Stimulated activated naive CD8-positive, alpha-beta T cell treated with anti-CD3 and anti-CD28 coated beads, Interleukin-15, amount 100 ng/mL, for 72 hours (primary cell): Measurements from ENCODE around the gene ATP6V0B.
A peak's percentile ranks its signal among the peaks of the same experiment; 100 is the strongest.

Source experiments
- ATAC-seq: fragments of 150-1000 bp; cut with Tn5 transposase; 2 replicates; pipeline ENCODE4 v1.10.0; 2021; ENCODE audit warnings: mild to moderate bottlenecking, moderate library complexity
- DNase-seq, 2 donors: peaks; one replicate each; pipeline ENCODE4 v3.0.0; 2021 to 2022
- H3K27ac Mint-ChIP-seq, 2 donors: one replicate each; pipeline ENCODE4 v1.8.0; 2022; ENCODE audit warnings: mild to moderate bottlenecking in 2 of 2, mixed read lengths in 2 of 2, moderate library complexity in 2 of 2
- H3K27me3 Mint-ChIP-seq: one replicate; pipeline ENCODE4 v1.8.0; 2022; ENCODE audit warnings: mixed read lengths
- H3K4me1 Mint-ChIP-seq: one replicate; pipeline ENCODE4 v1.8.0; 2022; ENCODE audit warnings: mild to moderate bottlenecking, mixed read lengths
- H3K4me3 Mint-ChIP-seq, 2 donors: one replicate each; pipeline ENCODE4 v1.8.0; 2022; ENCODE audit warnings: mild to moderate bottlenecking in 2 of 2, mixed read lengths in 2 of 2, moderate library complexity in 1 of 2
- H3K9me3 Mint-ChIP-seq, 2 donors: one replicate each; pipeline ENCODE4 v1.8.0; 2022; ENCODE audit warnings: mixed read lengths in 2 of 2

ATP6V0B gene

GRCh38 chr1:43997295-43997999 lies 22.7 kb downstream of the ATP6V0B start:
- H3K4me3 Mint-ChIP-seq = no peak overlapping the region
- H3K27me3 Mint-ChIP-seq = no peaks in the 10 kb centered on the region
- DNase-seq (no peak), ATAC-seq (no peak)
- peaks cover 10% of the 10 kb centered on the region for H3K4me1 Mint-ChIP-seq
- H3K27ac Mint-ChIP-seq = no peak overlapping the region
- no peaks in the 10 kb centered on the region for H3K9me3 Mint-ChIP-seq

- no peaks in the 10 kb centered on the region for H3K27me3 Mint-ChIP-seq
- DNase-seq (no peak), ATAC-seq (no peak)
- H3K4me3 Mint-ChIP-seq = no peak overlapping the region
- H3K27ac Mint-ChIP-seq = no peak overlapping the region
- no peaks in the 10 kb centered on the region for H3K9me3 Mint-ChIP-seq
- peaks cover 7% of the 10 kb centered on the region for H3K4me1 Mint-ChIP-seq
Observed at GRCh38 chr1:43998000-43998378, 23.2 kb downstream of the ATP6V0B start.

GRCh38 chr1:43999455-43999854 lies 24.7 kb downstream of the ATP6V0B start:
- Mint-ChIP-seq H3K27me3 (no peaks in the 10 kb centered on the region), H3K4me3 (no peak overlapping the region)

GRCh38 chr1:44000122-44000665 lies 25.4 kb downstream of the ATP6V0B start:
- Mint-ChIP-seq H3K27me3 (no peaks in the 10 kb centered on the region), H3K9me3 (no peaks in the 10 kb centered on the region), H3K4me3 (no peak overlapping the region), H3K4me1 (no peaks in the 10 kb centered on the region), H3K27ac (peak overlapping the region in 1 of 2 donors; percentile 76)
- DNase-seq (no peak), ATAC-seq (no peak)

More at GRCh38 chr1:43999455-43999854, 24.7 kb downstream of the ATP6V0B start:
- ATAC-seq = no peak
- Mint-ChIP-seq H3K9me3 (no peaks in the 10 kb centered on the region), H3K27ac (peak overlapping the region in 1 of 2 donors; percentile 27), H3K4me1 (peaks cover 5% of the 10 kb centered on the region)
- DNase-seq = no peak

- no peak for ATAC-seq
- no peak for DNase-seq
- H3K27ac Mint-ChIP-seq = no peak overlapping the region
- peaks cover 4% of the 10 kb centered on the region for H3K4me1 Mint-ChIP-seq
- no peak overlapping the region for H3K4me3 Mint-ChIP-seq
- H3K9me3 Mint-ChIP-seq = no peaks in the 10 kb centered on the region
- no peaks in the 10 kb centered on the region for H3K27me3 Mint-ChIP-seq
Observed at GRCh38 chr1:44002165-44002564, 27.4 kb downstream of the ATP6V0B start.

GRCh38 chr1:44002606-44003157 lies 27.9 kb downstream of the ATP6V0B start:
- no peaks in the 10 kb centered on the region for H3K27me3 Mint-ChIP-seq
- H3K4me3 Mint-ChIP-seq = no peak overlapping the region
- H3K27ac Mint-ChIP-seq = no peak overlapping the region
- DNase-seq (no peak), ATAC-seq (no peak)
- H3K9me3 Mint-ChIP-seq = no peaks in the 10 kb centered on the region
- peaks cover 6% of the 10 kb centered on the region for H3K4me1 Mint-ChIP-seq

GRCh38 chr1:44008259-44008658 lies 33.5 kb downstream of the ATP6V0B start:
- DNase-seq (no peak), ATAC-seq (no peak)
- no peaks in the 10 kb centered on the region for H3K9me3 Mint-ChIP-seq
- peaks cover 17% of the 10 kb centered on the region for H3K4me1 Mint-ChIP-seq
- no peaks in the 10 kb centered on the region for H3K27me3 Mint-ChIP-seq
- H3K27ac Mint-ChIP-seq = no peak overlapping the region
- no peak overlapping the region for H3K4me3 Mint-ChIP-seq

- Mint-ChIP-seq H3K27me3 (no peaks in the 10 kb centered on the region), H3K4me3 (no peak overlapping the region), H3K4me1 (peaks cover 31% of the 10 kb centered on the region), H3K9me3 (no peaks in the 10 kb centered on the region), H3K27ac (peak overlapping the region in 1 of 2 donors; percentile 73)
- DNase-seq (no peak), ATAC-seq (no peak)
Observed at GRCh38 chr1:44010935-44011471, 36.2 kb downstream of the ATP6V0B start.

- H3K4me3 Mint-ChIP-seq = no peak overlapping the region
- ATAC-seq = no peak
- H3K27ac Mint-ChIP-seq = no peak overlapping the region
Observed at GRCh38 chr1:44012404-44012803, 37.6 kb downstream of the ATP6V0B start.

GRCh38 chr1:44012941-44013609 lies 38.3 kb downstream of the ATP6V0B start:
- ATAC-seq (peak; percentile 21), DNase-seq (no peak)
- no peak overlapping the region for H3K27ac Mint-ChIP-seq
- H3K9me3 Mint-ChIP-seq = no peaks in the 10 kb centered on the region
- H3K27me3 Mint-ChIP-seq = no peaks in the 10 kb centered on the region
- no peak overlapping the region for H3K4me3 Mint-ChIP-seq
- peaks cover 25% of the 10 kb centered on the region for H3K4me1 Mint-ChIP-seq

More at GRCh38 chr1:44012404-44012803, 37.6 kb downstream of the ATP6V0B start:
- H3K27me3 Mint-ChIP-seq = no peaks in the 10 kb centered on the region
- peaks cover 25% of the 10 kb centered on the region for H3K4me1 Mint-ChIP-seq
- H3K9me3 Mint-ChIP-seq = no peaks in the 10 kb centered on the region
- no peak for DNase-seq

- ATAC-seq (no peak), DNase-seq (no peak)
- H3K4me3 Mint-ChIP-seq = no peak overlapping the region
- no peak overlapping the region for H3K27ac Mint-ChIP-seq
- peaks cover 25% of the 10 kb centered on the region for H3K4me1 Mint-ChIP-seq
- H3K27me3 Mint-ChIP-seq = no peaks in the 10 kb centered on the region
- H3K9me3 Mint-ChIP-seq = no peaks in the 10 kb centered on the region
Observed at GRCh38 chr1:44013949-44014348, 39.2 kb downstream of the ATP6V0B start.

GRCh38 chr1:44014365-44015104 lies 39.8 kb downstream of the ATP6V0B start:
- no peak overlapping the region for H3K4me3 Mint-ChIP-seq
- ATAC-seq (no peak), DNase-seq (no peak)
- H3K4me1 Mint-ChIP-seq = peaks cover 25% of the 10 kb centered on the region
- peak overlapping the region in 1 of 2 donors; percentile 43 for H3K27ac Mint-ChIP-seq
- H3K27me3 Mint-ChIP-seq = no peaks in the 10 kb centered on the region
- H3K9me3 Mint-ChIP-seq = no peaks in the 10 kb centered on the region

- Mint-ChIP-seq H3K4me1 (peaks cover 25% of the 10 kb centered on the region), H3K27ac (no peak overlapping the region), H3K27me3 (no peaks in the 10 kb centered on the region), H3K9me3 (no peaks in the 10 kb centered on the region), H3K4me3 (no peak overlapping the region)
- ATAC-seq (no peak), DNase-seq (no peak)
Observed at GRCh38 chr1:44015206-44015605, 40.4 kb downstream of the ATP6V0B start.

- no peak for ATAC-seq
- H3K27me3 Mint-ChIP-seq = no peaks in the 10 kb centered on the region
- H3K27ac Mint-ChIP-seq = no peak overlapping the region
- H3K9me3 Mint-ChIP-seq = no peaks in the 10 kb centered on the region
- no peak overlapping the region for H3K4me3 Mint-ChIP-seq
- DNase-seq = no peak
- H3K4me1 Mint-ChIP-seq = peaks cover 25% of the 10 kb centered on the region
Observed at GRCh38 chr1:44016041-44016889, 41.5 kb downstream of the ATP6V0B start.
